ENCODE data around the gene FTO.

- TF ChIP-seq CTCF (IDR thresholded peaks at IDR 0.05) (no peak), POLR2AphosphoS5 (IDR thresholded peaks at IDR 0.05) (no peak), POLR2A (IDR thresholded peaks at IDR 0.05) (no peak)
Measured at GRCh38 chr16:53913920-53914319, 210.0 kb downstream of the FTO start.
